Astrocyte (in vitro differentiated cells and primary cell): ENCODE results near the gene PSG1.

Experiments used
- EZH2 ChIP-seq: IDR thresholded peaks from 2 replicates; pipeline ENCODE4 v1.6.1; 2012; ENCODE audit warnings: mild to moderate bottlenecking, low read length, inconsistent platforms; ENCODE audit not compliant: insufficient read depth
- TF ChIP-seq, protein P1 (sequence below): IDR thresholded peaks from 2 replicates; pipeline ENCODE4 v1.5.1; 2011; ENCODE audit warnings: low read depth, mild to moderate bottlenecking, inconsistent platforms, low read length, moderate library complexity; ENCODE audit not compliant: insufficient read depth

GRCh38 chr19:42928896-42929295 is 49.4 kb upstream of the PSG1 start:
- no peak for TF ChIP-seq EZH2
- TF ChIP-seq, protein P1, sequence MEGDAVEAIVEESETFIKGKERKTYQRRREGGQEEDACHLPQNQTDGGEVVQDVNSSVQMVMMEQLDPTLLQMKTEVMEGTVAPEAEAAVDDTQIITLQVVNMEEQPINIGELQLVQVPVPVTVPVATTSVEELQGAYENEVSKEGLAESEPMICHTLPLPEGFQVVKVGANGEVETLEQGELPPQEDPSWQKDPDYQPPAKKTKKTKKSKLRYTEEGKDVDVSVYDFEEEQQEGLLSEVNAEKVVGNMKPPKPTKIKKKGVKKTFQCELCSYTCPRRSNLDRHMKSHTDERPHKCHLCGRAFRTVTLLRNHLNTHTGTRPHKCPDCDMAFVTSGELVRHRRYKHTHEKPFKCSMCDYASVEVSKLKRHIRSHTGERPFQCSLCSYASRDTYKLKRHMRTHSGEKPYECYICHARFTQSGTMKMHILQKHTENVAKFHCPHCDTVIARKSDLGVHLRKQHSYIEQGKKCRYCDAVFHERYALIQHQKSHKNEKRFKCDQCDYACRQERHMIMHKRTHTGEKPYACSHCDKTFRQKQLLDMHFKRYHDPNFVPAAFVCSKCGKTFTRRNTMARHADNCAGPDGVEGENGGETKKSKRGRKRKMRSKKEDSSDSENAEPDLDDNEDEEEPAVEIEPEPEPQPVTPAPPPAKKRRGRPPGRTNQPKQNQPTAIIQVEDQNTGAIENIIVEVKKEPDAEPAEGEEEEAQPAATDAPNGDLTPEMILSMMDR = no peak
